Measurements from ENCODE around the gene ACVR1B.

ACVR1B gene

DNA sequence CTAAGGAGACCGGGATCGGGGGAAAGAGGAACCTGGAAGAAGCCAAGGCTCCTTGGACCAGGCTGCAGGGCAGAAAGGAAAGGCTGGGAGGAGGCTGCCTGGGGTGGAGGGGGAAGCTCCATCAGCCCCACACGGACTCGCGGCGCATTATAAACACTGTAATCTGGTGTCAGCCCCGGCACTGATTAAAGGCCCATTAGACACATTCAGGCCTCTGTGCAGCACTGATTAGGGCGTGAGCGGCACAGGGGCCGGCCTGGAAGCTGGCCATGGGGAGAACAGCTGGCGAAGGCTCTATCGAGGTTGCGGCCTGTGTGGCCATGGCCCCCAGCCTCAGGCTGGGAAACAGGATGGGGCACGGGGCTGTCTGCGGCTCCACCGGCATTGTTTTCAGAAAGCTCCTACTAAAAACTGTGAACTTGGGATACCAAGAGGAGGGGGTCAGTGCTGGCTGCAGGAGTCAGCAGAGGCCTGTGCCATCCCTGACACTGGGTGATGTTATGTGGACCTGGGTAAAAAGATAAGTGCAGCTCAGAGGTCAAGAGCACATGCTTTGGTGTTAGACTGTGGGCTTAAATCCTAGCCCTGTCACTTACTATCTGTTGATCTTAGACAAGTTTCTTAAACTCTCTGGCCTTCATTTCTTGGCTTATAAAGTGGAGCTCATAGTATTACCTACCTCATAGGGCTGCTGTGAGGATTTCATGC, 33.6 kb upstream of the ACVR1B start:
- H3K9me3 ChIP-seq (ENCODE audit: control insufficient read depth, low read length), result no peaks in the 10 kb centered on the region
- no peak overlapping the region for H3K4me3 ChIP-seq (ENCODE audit: insufficient read depth, low read depth, low read length)
- H3K36me3 ChIP-seq (ENCODE audit: control insufficient read depth, insufficient read depth, low read length), result no peaks in the 10 kb centered on the region
- H3K27ac ChIP-seq (ENCODE audit: insufficient read depth, low read depth, low read length, poor library complexity, severe bottlenecking), result no peak overlapping the region
- no peaks in the 10 kb centered on the region for H3K27me3 ChIP-seq (ENCODE audit: control insufficient read depth, insufficient read depth, low read length, poor library complexity, severe bottlenecking)
- H3K4me1 ChIP-seq (ENCODE audit: control insufficient read depth, insufficient read depth, low read length), result peaks cover 14% of the 10 kb centered on the region
- WGBS, 2 experiments, result 90 to 91% methylated on average over 16 of the region's 16 CpGs

DNA sequence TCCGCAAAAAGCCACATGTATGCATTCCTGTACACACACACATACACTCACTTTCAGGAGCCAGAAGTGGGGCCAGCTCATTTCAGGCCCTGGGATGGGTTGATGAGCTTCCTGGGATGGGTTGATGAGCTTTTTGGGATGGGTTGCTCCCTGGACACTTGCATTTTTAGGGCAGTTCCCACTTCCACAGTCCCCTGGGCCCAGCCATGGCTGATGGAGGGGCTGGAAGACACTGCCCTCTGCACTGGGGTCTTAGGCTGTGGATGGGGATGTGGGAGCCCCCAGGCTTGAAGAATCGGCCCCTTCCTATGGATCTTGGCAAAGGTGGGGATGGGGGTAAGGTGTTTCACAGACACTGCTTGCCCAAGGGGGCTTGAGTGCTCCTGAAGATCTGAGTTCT, 31.5 kb upstream of the ACVR1B start:
- H3K36me3 ChIP-seq (ENCODE audit: control insufficient read depth, insufficient read depth, low read length), result no peaks in the 10 kb centered on the region
- no peaks in the 10 kb centered on the region for H3K9me3 ChIP-seq (ENCODE audit: control insufficient read depth, low read length)
- H3K27ac ChIP-seq (ENCODE audit: insufficient read depth, low read depth, low read length, poor library complexity, severe bottlenecking), result no peak overlapping the region
- 89 to 97% methylated on average over 2 of the region's 2 CpGs for WGBS, 2 experiments
- H3K4me1 ChIP-seq (ENCODE audit: control insufficient read depth, insufficient read depth, low read length), result peaks cover 12% of the 10 kb centered on the region
- peaks cover 9% of the 10 kb centered on the region for H3K27me3 ChIP-seq (ENCODE audit: control insufficient read depth, insufficient read depth, low read length, poor library complexity, severe bottlenecking)
- no peak overlapping the region for H3K4me3 ChIP-seq (ENCODE audit: insufficient read depth, low read depth, low read length)

- WGBS, 2 experiments, result 34% methylated on average over 7 of the region's 7 CpGs
- H3K4me1 ChIP-seq (ENCODE audit: control insufficient read depth, insufficient read depth, low read length), result peaks cover 12% of the 10 kb centered on the region
- no peak overlapping the region for H3K4me3 ChIP-seq (ENCODE audit: insufficient read depth, low read depth, low read length)
- no peak overlapping the region for H3K27ac ChIP-seq (ENCODE audit: insufficient read depth, low read depth, low read length, poor library complexity, severe bottlenecking)
- no peaks in the 10 kb centered on the region for H3K9me3 ChIP-seq (ENCODE audit: control insufficient read depth, low read length)
- peaks cover 9% of the 10 kb centered on the region for H3K27me3 ChIP-seq (ENCODE audit: control insufficient read depth, insufficient read depth, low read length, poor library complexity, severe bottlenecking)
- no peaks in the 10 kb centered on the region for H3K36me3 ChIP-seq (ENCODE audit: control insufficient read depth, insufficient read depth, low read length)
These were observed 30.3 kb upstream of the ACVR1B start for GRCh38 chr12:51921017-51921725.

- H3K27ac ChIP-seq (ENCODE audit: insufficient read depth, low read depth, low read length, poor library complexity, severe bottlenecking), result no peak overlapping the region
- no peak overlapping the region for H3K4me3 ChIP-seq (ENCODE audit: insufficient read depth, low read depth, low read length)
- H3K9me3 ChIP-seq (ENCODE audit: control insufficient read depth, low read length), result no peaks in the 10 kb centered on the region
- WGBS, 2 experiments, result 93 to 100% methylated on average over 2 of the region's 2 CpGs
- H3K36me3 ChIP-seq (ENCODE audit: control insufficient read depth, insufficient read depth, low read length), result no peaks in the 10 kb centered on the region
- H3K4me1 ChIP-seq (ENCODE audit: control insufficient read depth, insufficient read depth, low read length), result peaks cover 12% of the 10 kb centered on the region
- peaks cover 9% of the 10 kb centered on the region for H3K27me3 ChIP-seq (ENCODE audit: control insufficient read depth, insufficient read depth, low read length, poor library complexity, severe bottlenecking)
These were observed 29.4 kb upstream of the ACVR1B start for GRCh38 chr12:51922146-51922545.

GRCh38 chr12:51922762-51923505, 28.6 kb upstream of the ACVR1B start:
- 67 to 69% methylated on average over 16 of the region's 16 CpGs for WGBS, 2 experiments
- H3K4me3 ChIP-seq (ENCODE audit: insufficient read depth, low read depth, low read length), result no peak overlapping the region

DNA sequence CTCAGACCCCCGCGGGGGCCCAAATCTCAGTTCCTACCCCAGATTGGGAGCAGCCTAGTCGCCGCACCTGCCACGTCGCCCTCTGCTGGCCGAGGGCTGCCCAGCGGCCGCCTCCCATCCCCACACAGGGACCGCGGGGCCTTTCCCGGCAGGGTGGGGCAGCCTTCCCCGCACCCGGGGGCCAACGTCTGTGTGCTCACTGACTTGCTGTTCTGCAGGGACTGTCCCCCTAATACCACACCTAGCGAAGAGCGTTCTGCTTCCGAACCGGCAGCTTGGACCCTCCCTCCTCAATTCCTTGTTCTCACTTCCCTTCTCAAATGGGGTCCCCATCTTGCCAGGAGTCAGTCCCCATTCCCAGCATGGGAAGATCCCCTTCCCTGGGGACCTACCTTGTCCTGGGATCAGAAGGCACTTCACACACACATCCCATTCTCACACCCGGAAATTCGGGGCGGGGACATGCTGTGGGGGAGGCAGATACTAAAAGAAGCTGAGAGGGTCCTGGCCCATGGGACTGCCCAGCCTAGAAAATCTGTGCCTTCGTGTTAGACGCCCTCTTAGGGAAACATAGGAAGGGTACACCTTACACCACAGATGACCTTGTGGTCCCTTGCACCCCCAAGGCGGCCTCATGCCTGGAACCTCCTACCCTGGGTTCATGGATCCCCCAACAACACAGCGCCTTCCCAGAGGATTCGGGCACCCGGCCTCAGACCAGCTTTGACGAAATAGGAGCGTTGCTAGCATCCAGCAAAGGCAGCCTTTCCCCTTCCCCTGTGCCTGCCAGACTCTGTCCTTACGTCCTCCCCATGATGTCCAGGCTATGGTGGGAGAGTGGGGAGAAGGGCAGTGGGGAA, 27.8 kb upstream of the ACVR1B start:
- WGBS, 2 experiments, result 41 to 42% methylated on average over 31 of the region's 31 CpGs
- H3K27ac ChIP-seq (ENCODE audit: insufficient read depth, low read depth, low read length, poor library complexity, severe bottlenecking), result no peak overlapping the region
- no peaks in the 10 kb centered on the region for H3K36me3 ChIP-seq (ENCODE audit: control insufficient read depth, insufficient read depth, low read length)
- H3K27me3 ChIP-seq (ENCODE audit: control insufficient read depth, insufficient read depth, low read length, poor library complexity, severe bottlenecking), result peaks cover 9% of the 10 kb centered on the region
- no peak overlapping the region for H3K4me3 ChIP-seq (ENCODE audit: insufficient read depth, low read depth, low read length)
- H3K9me3 ChIP-seq (ENCODE audit: control insufficient read depth, low read length), result no peaks in the 10 kb centered on the region
- H3K4me1 ChIP-seq (ENCODE audit: control insufficient read depth, insufficient read depth, low read length), result peaks cover 12% of the 10 kb centered on the region

More at GRCh38 chr12:51922762-51923505, 28.6 kb upstream of the ACVR1B start:
- H3K27ac ChIP-seq (ENCODE audit: insufficient read depth, low read depth, low read length, poor library complexity, severe bottlenecking), result no peak overlapping the region
- peaks cover 9% of the 10 kb centered on the region for H3K27me3 ChIP-seq (ENCODE audit: control insufficient read depth, insufficient read depth, low read length, poor library complexity, severe bottlenecking)
- peaks cover 12% of the 10 kb centered on the region for H3K4me1 ChIP-seq (ENCODE audit: control insufficient read depth, insufficient read depth, low read length)
- H3K36me3 ChIP-seq (ENCODE audit: control insufficient read depth, insufficient read depth, low read length), result no peaks in the 10 kb centered on the region
- no peaks in the 10 kb centered on the region for H3K9me3 ChIP-seq (ENCODE audit: control insufficient read depth, low read length)

GRCh38 chr12:51924551-51925319, 26.8 kb upstream of the ACVR1B start:
- Histone ChIP-seq H3K4me1 (ENCODE audit: control insufficient read depth, insufficient read depth, low read length) (peaks cover 12% of the 10 kb centered on the region), H3K27ac (ENCODE audit: insufficient read depth, low read depth, low read length, poor library complexity, severe bottlenecking) (no peak overlapping the region), H3K4me3 (ENCODE audit: insufficient read depth, low read depth, low read length) (no peak overlapping the region), H3K36me3 (ENCODE audit: control insufficient read depth, insufficient read depth, low read length) (no peaks in the 10 kb centered on the region), H3K27me3 (ENCODE audit: control insufficient read depth, insufficient read depth, low read length, poor library complexity, severe bottlenecking) (peaks cover 9% of the 10 kb centered on the region), H3K9me3 (ENCODE audit: control insufficient read depth, low read length) (no peaks in the 10 kb centered on the region)
- 89 to 94% methylated on average over 4 to 5 of the region's 5 CpGs for WGBS, 2 experiments

DNA sequence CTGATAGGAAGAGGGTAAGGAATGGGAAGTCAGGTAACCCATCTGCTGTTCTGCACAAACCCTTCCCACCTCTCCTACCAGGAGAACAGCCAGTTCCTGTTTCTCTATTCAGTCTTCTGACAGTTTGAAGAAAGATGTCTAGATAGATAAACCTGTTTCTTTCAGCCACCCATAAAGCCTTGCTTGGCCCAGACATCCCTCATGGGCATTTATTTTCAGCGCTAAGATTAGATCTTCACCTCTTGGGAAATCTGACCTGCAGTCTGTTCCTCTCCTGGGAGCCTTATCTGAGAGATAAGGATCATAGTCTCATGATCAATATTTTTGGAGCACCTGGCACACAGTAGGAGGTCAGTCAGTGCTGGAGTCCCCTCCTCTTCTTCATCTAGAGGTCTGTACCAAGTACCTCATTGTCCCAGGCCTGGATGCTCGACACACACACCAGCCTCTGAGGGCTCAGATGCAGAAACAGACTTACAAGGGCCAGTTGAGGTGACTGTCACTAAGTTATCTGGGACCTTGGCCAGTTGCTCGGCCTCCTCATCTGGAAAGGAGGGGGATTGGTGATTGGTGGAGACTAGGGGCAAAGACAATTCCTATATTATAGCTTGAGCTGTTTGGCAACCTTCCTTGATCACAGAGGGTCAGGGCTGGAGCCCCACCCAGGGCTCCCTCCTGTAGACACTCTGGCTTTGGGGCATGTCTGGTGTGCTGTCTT, 26.0 kb upstream of the ACVR1B start:
- WGBS, 2 experiments, result 90 to 94% methylated on average over 3 of the region's 3 CpGs
- H3K27ac ChIP-seq (ENCODE audit: insufficient read depth, low read depth, low read length, poor library complexity, severe bottlenecking), result no peak overlapping the region
- H3K36me3 ChIP-seq (ENCODE audit: control insufficient read depth, insufficient read depth, low read length), result no peaks in the 10 kb centered on the region
- H3K9me3 ChIP-seq (ENCODE audit: control insufficient read depth, low read length), result no peaks in the 10 kb centered on the region
- peaks cover 12% of the 10 kb centered on the region for H3K4me1 ChIP-seq (ENCODE audit: control insufficient read depth, insufficient read depth, low read length)
- no peak overlapping the region for H3K4me3 ChIP-seq (ENCODE audit: insufficient read depth, low read depth, low read length)
- H3K27me3 ChIP-seq (ENCODE audit: control insufficient read depth, insufficient read depth, low read length, poor library complexity, severe bottlenecking), result peaks cover 9% of the 10 kb centered on the region
